ENCODE results near the gene TMIE.

TMIE gene

GRCh38 chr3:46669191-46669999 is 31.8 kb upstream of the TMIE start:
- no peak for DNase-seq (ENCODE audit: low spot score)

- DNase-seq (ENCODE audit: low spot score) = no peak
These were observed 30.9 kb upstream of the TMIE start for GRCh38 chr3:46670000-46670890.

GRCh38 chr3:46670891-46671427 is 30.2 kb upstream of the TMIE start:
- DNase-seq (ENCODE audit: low spot score) = no peak

GRCh38 chr3:46671541-46672348 is 29.4 kb upstream of the TMIE start:
- DNase-seq (ENCODE audit: low spot score) = no peak

GRCh38 chr3:46672349-46672695 is 28.9 kb upstream of the TMIE start:
- DNase-seq (ENCODE audit: low spot score) = no peak

GRCh38 chr3:46673151-46674030 is 27.8 kb upstream of the TMIE start:
- no peak for DNase-seq (ENCODE audit: low spot score)

- DNase-seq (ENCODE audit: low spot score) = no peak
These were observed 27.0 kb upstream of the TMIE start for GRCh38 chr3:46674031-46674845.

GRCh38 chr3:46675426-46675825 is 25.8 kb upstream of the TMIE start:
- no peak for DNase-seq (ENCODE audit: low spot score)

- DNase-seq (ENCODE audit: low spot score) = no peak
These were observed 25.2 kb upstream of the TMIE start for GRCh38 chr3:46675843-46676567.

GRCh38 chr3:46676601-46677410 is 24.4 kb upstream of the TMIE start:
- DNase-seq (ENCODE audit: low spot score) = no peak

GRCh38 chr3:46677411-46677726 is 23.8 kb upstream of the TMIE start:
- no peak for DNase-seq (ENCODE audit: low spot score)

GRCh38 chr3:46678280-46678679 is 22.9 kb upstream of the TMIE start:
- DNase-seq (ENCODE audit: low spot score) = no peak

- no peak for DNase-seq (ENCODE audit: low spot score)
These were observed 21.5 kb upstream of the TMIE start for GRCh38 chr3:46679681-46680080.

GRCh38 chr3:46680298-46680826 is 20.8 kb upstream of the TMIE start:
- no peak for DNase-seq (ENCODE audit: low spot score)

- no peak for DNase-seq (ENCODE audit: low spot score)
These were observed 19.8 kb upstream of the TMIE start for GRCh38 chr3:46681387-46681786.

GRCh38 chr3:46681856-46682540 is 19.2 kb upstream of the TMIE start:
- DNase-seq (ENCODE audit: low spot score) = no peak

GRCh38 chr3:46682974-46683373 is 18.2 kb upstream of the TMIE start:
- no peak for DNase-seq (ENCODE audit: low spot score)

- DNase-seq (ENCODE audit: low spot score) = no peak
These were observed 16.3 kb upstream of the TMIE start for GRCh38 chr3:46684891-46685290.
